GM18511 (cell line): Measurements from ENCODE around the gene ZNF319.
A peak's percentile ranks its signal among the peaks of the same experiment; 100 is the strongest.

ENCODE experiments used
- ATAC-seq: cut with Tn5 transposase; IDR thresholded peaks from one replicate; pipeline ENCODE4 v1.9.1; 2021; ENCODE audit warnings: mild to moderate bottlenecking, moderate library complexity; ENCODE audit not compliant: unreplicated experiment

ZNF319 gene

GRCh38 chr16:57998992-57999365 is 1.5 kb downstream of the ZNF319 start:
- ATAC-seq: no peak

- no peak for ATAC-seq
Measured at GRCh38 chr16:57998486-57998885, 2.0 kb downstream of the ZNF319 start.

- no peak for ATAC-seq
Measured at GRCh38 chr16:57997528-57998265, 2.8 kb downstream of the ZNF319 start.

GRCh38 chr16:57997176-57997527 is 3.3 kb downstream of the ZNF319 start:
- ATAC-seq: no peak

GRCh38 chr16:57996406-57997175 is 3.9 kb downstream of the ZNF319 start:
- ATAC-seq: no peak

GRCh38 chr16:57995721-57996405 is 4.6 kb downstream of the ZNF319 start:
- ATAC-seq: no peak

- peak; percentile 69 for ATAC-seq
Measured at GRCh38 chr16:57994778-57995177, 5.7 kb downstream of the ZNF319 start.

GRCh38 chr16:57994361-57994760 is 6.1 kb downstream of the ZNF319 start:
- no peak for ATAC-seq

GRCh38 chr16:57993897-57994296 is 6.6 kb downstream of the ZNF319 start:
- ATAC-seq: no peak

- no peak for ATAC-seq
Measured at GRCh38 chr16:57993438-57993837, 7.0 kb downstream of the ZNF319 start.

GRCh38 chr16:57992084-57992483 is 8.4 kb downstream of the ZNF319 start:
- ATAC-seq: no peak

GRCh38 chr16:57991551-57992059 is 8.9 kb downstream of the ZNF319 start:
- ATAC-seq: no peak

GRCh38 chr16:57988929-57989328 is 11.5 kb downstream of the ZNF319 start:
- ATAC-seq: no peak

- ATAC-seq: no peak
Measured at GRCh38 chr16:57987441-57988177, 12.9 kb downstream of the ZNF319 start.

GRCh38 chr16:57986196-57986595 is 14.3 kb downstream of the ZNF319 start:
- no peak for ATAC-seq

- ATAC-seq: peak; percentile 20
Measured at GRCh38 chr16:57985204-57986181, 15.0 kb downstream of the ZNF319 start.

- ATAC-seq: peak; percentile 69
Measured at GRCh38 chr16:57984443-57985203, 15.8 kb downstream of the ZNF319 start.

- ATAC-seq: no peak
Measured at GRCh38 chr16:57982385-57982784, 18.1 kb downstream of the ZNF319 start.

GRCh38 chr16:57981636-57982035 is 18.8 kb downstream of the ZNF319 start:
- ATAC-seq: no peak
